HepG2 (cell line): Measurements from ENCODE around the gene DENND5A.

ENCODE experiments used
- ARID4A ChIP-seq: sonication (generic); formaldehyde crosslinking; IDR thresholded peaks from 2 replicates; pipeline ENCODE4 v1.5.0; 2020; ENCODE audit warnings: mild to moderate bottlenecking, missing genetic modification reagents, borderline replicate concordance
- CERS6 ChIP-seq: sonication (generic); formaldehyde crosslinking; IDR thresholded peaks from 2 replicates; pipeline ENCODE4 v1.5.0; 2020; ENCODE audit warnings: missing genetic modification reagents
- CTCF ChIP-seq: sonication (generic); formaldehyde crosslinking; IDR thresholded peaks from 2 replicates; pipeline ENCODE4 v1.5.0; 2020; ENCODE audit warnings: mild to moderate bottlenecking, missing genetic modification reagents, moderate library complexity
- EP300 ChIP-seq, 3 experiments: sonication (generic) in 1 of 3; formaldehyde crosslinking in 1 of 3; IDR thresholded peaks; 2 replicates each; pipeline versions ENCODE4 v1.5.1 to v1.6.1; 2011 to 2020; ENCODE audit warnings: low read depth in 2 of 3, low read length in 2 of 3, borderline replicate concordance in 1 of 3, improper control_type of control experiment in 1 of 3, mild to moderate bottlenecking in 1 of 3, missing genetic modification reagents in 1 of 3, moderate library complexity in 1 of 3
- FOXJ3 ChIP-seq: sonication (generic); formaldehyde crosslinking; IDR thresholded peaks from 2 replicates; pipeline ENCODE4 v1.4.0; 2020; ENCODE audit warnings: missing genetic modification reagents, mild to moderate bottlenecking, borderline replicate concordance
- HNF1A ChIP-seq, 2 experiments: sonication (generic) in 1 of 2; formaldehyde crosslinking in 1 of 2; IDR thresholded peaks; 2 replicates each; pipeline versions ENCODE4 v1.4.0 to v1.6.1; 2016 to 2020; ENCODE audit warnings: borderline replicate concordance in 1 of 2, low read depth in 1 of 2, mild to moderate bottlenecking in 1 of 2, missing genetic modification reagents in 1 of 2
- HNRNPUL1 ChIP-seq: fragments of 200-400 bp; formaldehyde crosslinking; IDR thresholded peaks from 2 replicates; pipeline ENCODE4 v1.6.1; 2017; ENCODE audit warnings: low read depth, mild to moderate bottlenecking, low read length, moderate library complexity
- PLSCR1 ChIP-seq: sonication (generic); formaldehyde crosslinking; IDR thresholded peaks from 2 replicates; pipeline ENCODE4 v1.5.0; 2020; ENCODE audit warnings: missing genetic modification reagents, mild to moderate bottlenecking, borderline replicate concordance
- PRDM15 ChIP-seq: sonication (generic); formaldehyde crosslinking; IDR thresholded peaks from 2 replicates; pipeline ENCODE4 v1.4.0; 2020; ENCODE audit warnings: missing genetic modification reagents
- SNRNP70 ChIP-seq: fragments of 200-400 bp; formaldehyde crosslinking; IDR thresholded peaks from 2 replicates; pipeline ENCODE4 v1.6.1; 2017; ENCODE audit warnings: mild to moderate bottlenecking, low read depth, low read length, moderate library complexity
- TCF7L2 ChIP-seq: IDR thresholded peaks from 2 replicates; pipeline ENCODE4 v1.6.1; 2011; ENCODE audit warnings: mild to moderate bottlenecking, low read depth, low read length, moderate library complexity
- ZMAT3 ChIP-seq: sonication (generic); formaldehyde crosslinking; conservative IDR thresholded peaks from 2 replicates; pipeline ENCODE4 v1.7.0; 2021; ENCODE audit warnings: missing genetic modification reagents
- ZNF274 ChIP-seq: sonication (generic); formaldehyde crosslinking; IDR thresholded peaks from 2 replicates; pipeline ENCODE4 v1.5.1; 2020; ENCODE audit warnings: mild to moderate bottlenecking, missing genetic modification reagents
- ZNF510 ChIP-seq: sonication (generic); formaldehyde crosslinking; IDR thresholded peaks from 2 replicates; pipeline ENCODE4 v1.4.0; 2020; ENCODE audit warnings: low read depth, mild to moderate bottlenecking, missing genetic modification reagents

- TF ChIP-seq PLSCR1 (CRISPR knock-in tag): no peak
- no peak for TF ChIP-seq EP300 (IDR thresholded peaks at IDR 0.05; ENCODE audit: low read depth in 2 of 2, low read length in 2 of 2)
- TF ChIP-seq EP300 (CRISPR knock-in tag; IDR thresholded peaks at IDR 0.05; ENCODE audit: borderline replicate concordance): no peak
- no peak for TF ChIP-seq FOXJ3 (CRISPR knock-in tag)
- TF ChIP-seq SNRNP70: no peak
- no peak for TF ChIP-seq TCF7L2
- TF ChIP-seq ZMAT3 (CRISPR knock-in tag): no peak
- no peak for TF ChIP-seq ZNF274 (CRISPR knock-in tag)
- TF ChIP-seq CERS6 (CRISPR knock-in tag): no peak
- no peak for TF ChIP-seq ARID4A
- TF ChIP-seq HNF1A (IDR thresholded peaks at IDR 0.05; ENCODE audit: low read depth): no peak
- no peak for TF ChIP-seq HNF1A (CRISPR knock-in tag; IDR thresholded peaks at IDR 0.05; ENCODE audit: borderline replicate concordance)
- TF ChIP-seq ZNF510 (CRISPR knock-in tag): no peak
- TF ChIP-seq CTCF (CRISPR knock-in tag): no peak
- no peak for TF ChIP-seq PRDM15 (CRISPR knock-in tag)
- no peak for TF ChIP-seq HNRNPUL1
These were observed 15.0 kb downstream of the DENND5A start for GRCh38 chr11:9250139-9250582.
